GM21737 (cell line): ENCODE data around the gene DIPK2A.
A peak's percentile ranks its signal among the peaks of the same experiment; 100 is the strongest.

Experiments used
- ATAC-seq: cut with Tn5 transposase; IDR thresholded peaks from one replicate; pipeline ENCODE4 v1.9.1; 2021; ENCODE audit warnings: mild to moderate bottlenecking, moderate library complexity; ENCODE audit not compliant: unreplicated experiment

Gene DIPK2A

GRCh38 chr3:143974271-143975238 lies 2.9 kb downstream of the DIPK2A start:
- no peak for ATAC-seq

GRCh38 chr3:143975554-143976152 lies 4.0 kb downstream of the DIPK2A start:
- ATAC-seq: no peak

GRCh38 chr3:143977341-143978262 lies 6.0 kb downstream of the DIPK2A start:
- peak; percentile 36 for ATAC-seq

DNA sequence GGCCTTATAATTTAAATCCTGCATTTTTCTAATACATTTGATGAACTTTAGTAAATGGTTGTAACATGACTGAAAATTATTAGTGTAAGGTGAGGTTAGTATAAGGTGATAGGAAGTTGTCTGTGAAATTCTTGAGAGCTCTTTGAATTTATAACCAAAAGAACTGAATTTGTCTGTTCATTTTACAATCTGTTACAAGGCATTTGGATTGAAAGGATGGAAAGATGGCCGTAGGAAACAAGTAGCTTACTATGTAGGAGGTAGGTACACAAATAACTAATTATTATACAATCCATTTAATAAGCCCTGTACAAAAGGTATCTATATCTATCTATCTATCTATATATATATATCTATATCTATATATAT lies 6.6 kb downstream of the DIPK2A start:
- ATAC-seq: no peak

- ATAC-seq: no peak
Measured at GRCh38 chr3:143979041-143979440, 7.4 kb downstream of the DIPK2A start.

DNA sequence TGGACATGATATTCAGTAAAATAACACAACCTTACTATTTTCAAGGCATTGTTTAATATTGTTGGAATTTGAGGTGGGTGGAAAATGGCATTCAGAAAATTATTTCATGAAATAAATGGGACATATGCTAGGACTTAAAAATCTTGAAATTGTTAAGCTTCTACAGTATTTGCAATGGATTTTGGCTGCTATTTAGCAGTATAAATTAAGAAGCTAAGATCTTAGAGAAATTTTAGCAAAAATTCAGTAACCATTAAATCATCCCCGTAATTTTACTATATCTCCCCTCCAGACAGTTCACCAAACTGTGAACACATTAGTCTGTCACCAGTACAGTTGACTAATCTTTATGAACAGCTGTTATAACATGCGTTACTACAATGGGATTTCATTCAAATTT lies 8.2 kb downstream of the DIPK2A start:
- no peak for ATAC-seq

- no peak for ATAC-seq
Measured at GRCh38 chr3:143988306-143988705, 16.7 kb downstream of the DIPK2A start.

- no peak for ATAC-seq
Measured at GRCh38 chr3:143989461-143989860, 17.8 kb downstream of the DIPK2A start.

DNA sequence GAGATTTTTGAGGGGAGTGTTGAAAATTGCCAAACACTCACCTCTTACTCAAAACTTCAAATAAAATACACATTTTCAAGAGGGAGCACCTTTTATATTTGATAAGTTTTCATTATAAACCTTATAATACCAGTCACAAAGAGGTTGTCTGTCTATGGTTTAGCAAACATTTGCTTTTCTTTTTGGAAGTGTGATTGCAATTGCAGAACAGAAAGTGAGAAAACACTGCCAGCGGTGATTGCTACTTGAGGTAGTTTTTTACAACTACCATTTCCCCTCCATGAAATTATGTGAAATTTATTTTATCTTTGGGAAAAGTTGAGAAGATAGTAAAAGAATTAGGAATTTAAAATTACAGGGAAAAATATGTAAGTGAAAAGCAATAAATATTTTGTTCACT lies 20.1 kb downstream of the DIPK2A start:
- ATAC-seq: no peak

DNA sequence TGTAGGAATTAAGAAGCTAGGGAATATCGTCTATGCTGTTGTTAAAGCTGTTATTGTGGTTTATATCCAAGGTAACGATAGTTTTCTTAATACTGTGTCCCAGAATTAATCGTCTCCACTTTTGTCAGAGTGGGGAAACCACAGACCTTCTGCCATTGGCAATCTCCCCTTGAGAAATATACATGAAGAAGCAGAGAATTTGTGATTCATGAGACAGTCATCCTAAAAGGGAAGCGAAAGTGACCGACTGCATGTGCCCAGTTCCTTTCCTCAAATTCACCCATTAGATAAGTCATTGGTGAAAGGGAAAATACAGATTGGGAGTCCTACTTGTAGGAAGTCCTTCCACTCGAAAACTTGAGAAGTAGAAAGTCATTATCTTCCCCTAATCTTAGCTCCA lies 26.6 kb downstream of the DIPK2A start:
- no peak for ATAC-seq

GRCh38 chr3:144003051-144003450 lies 31.4 kb downstream of the DIPK2A start:
- no peak for ATAC-seq

GRCh38 chr3:144010371-144010770 lies 38.7 kb downstream of the DIPK2A start:
- ATAC-seq: no peak

DNA sequence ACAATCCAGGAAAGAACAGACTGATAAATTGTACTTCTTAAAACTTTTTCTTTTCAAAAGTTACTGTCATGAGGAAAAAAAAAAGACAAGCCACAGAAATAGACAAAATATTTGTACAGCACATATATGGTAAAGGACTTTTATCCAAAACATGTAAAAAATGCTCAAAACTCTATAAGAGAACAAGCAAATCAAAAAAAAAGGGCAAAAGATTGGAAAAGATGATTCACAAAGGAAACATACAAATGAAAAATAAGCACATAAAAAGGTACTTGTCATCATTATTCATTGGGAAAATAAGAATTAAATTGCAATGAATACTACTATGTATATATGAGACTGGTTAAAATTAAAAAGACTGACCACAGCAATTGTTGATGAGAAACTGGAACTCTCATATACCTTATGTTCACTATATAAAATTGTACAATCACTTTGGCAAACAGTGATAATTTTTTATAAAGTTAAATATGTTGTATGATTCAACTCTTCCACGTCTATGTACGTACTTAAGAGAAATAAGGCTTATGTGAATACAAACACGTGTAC lies 39.7 kb downstream of the DIPK2A start:
- no peak for ATAC-seq

GRCh38 chr3:144015133-144015532 lies 43.5 kb downstream of the DIPK2A start:
- no peak for ATAC-seq

DNA sequence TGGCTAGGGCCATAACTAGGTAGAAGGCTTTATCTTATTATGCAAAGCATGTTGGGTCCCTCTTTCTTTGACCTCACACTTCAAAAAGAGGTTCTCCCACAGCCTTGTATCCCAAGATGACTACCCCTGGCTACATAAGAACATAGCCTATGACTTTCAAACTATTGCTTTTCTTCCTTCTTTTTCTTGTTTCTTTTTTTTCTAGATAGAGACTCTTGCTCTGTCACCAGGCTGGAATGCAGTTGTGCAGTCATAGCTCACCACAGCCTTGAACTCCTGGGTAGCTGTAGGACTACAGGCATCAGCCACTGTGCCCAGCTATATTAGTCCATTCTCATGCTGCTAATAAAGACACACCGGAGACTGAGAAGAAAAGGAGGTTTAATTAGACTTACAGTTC lies 47.2 kb downstream of the DIPK2A start:
- no peak for ATAC-seq
